Thyroid gland (tissue), 4 donors: ENCODE data around the gene PAXX. TPM values are rescaled to one million over a fixed set of nuclear protein-coding genes. Genes with fewer than 3 reads are reported as not detected.

ENCODE experiments used
- DNase-seq, 2 donors: peaks; one replicate each; pipeline ENCODE4 v3.0.0-alpha.2; 2019
- H3K27ac ChIP-seq, 3 donors: fragments of 200-600 bp; sonication (generic); 1 replicate in 2 of 3; 2 replicates in 1 of 3; pipeline ENCODE4 v1.5.1; 2016 to 2019; ENCODE audit warnings: mild to moderate bottlenecking in 1 of 3, moderate library complexity in 1 of 3
- H3K27me3 ChIP-seq: fragments of 200-600 bp; sonication (generic); one replicate; pipeline ENCODE4 v1.5.1; 2019
- H3K36me3 ChIP-seq, 2 donors: fragments of 200-600 bp; sonication (generic); one replicate each; pipeline ENCODE4 v1.5.1; 2016 to 2019
- H3K4me1 ChIP-seq, 2 donors: fragments of 200-600 bp; sonication (generic); one replicate each; pipeline ENCODE4 v1.5.1; 2017 to 2019
- H3K4me3 ChIP-seq, 3 donors: fragments of 200-600 bp; sonication (generic); replicated peaks in 1 of 3; 1 replicate in 2 of 3; 2 replicates in 1 of 3; pipeline ENCODE4 v1.5.1; 2016; ENCODE audit warnings: mild to moderate bottlenecking in 1 of 3
- H3K9me3 ChIP-seq: fragments of 200-600 bp; sonication (generic); one replicate; pipeline ENCODE4 v1.5.1; 2017
- CTCF ChIP-seq, 6 experiments: fragments of 200-600 bp in 3 of 6; fragments of 450-650 bp in 3 of 6; sonication (generic) in 3 of 6; IDR thresholded peaks; one replicate each; pipeline ENCODE4 v1.5.1; 2016 to 2019; ENCODE audit warnings: antibody characterized with exemption in 6 of 6, mild to moderate bottlenecking in 2 of 6, inconsistent platforms in 1 of 6, moderate library complexity in 1 of 6
- POLR2A ChIP-seq, 2 donors: fragments of 450-650 bp; IDR thresholded peaks; one replicate each; pipeline ENCODE4 v1.6.1; 2017; ENCODE audit warnings: antibody characterized with exemption in 2 of 2, mild to moderate bottlenecking in 2 of 2, moderate library complexity in 1 of 2
- WGBS, 2 donors: methylation state at CpG; one replicate each; pipeline ENCODE4 v1.1.5; 2017; 5-methylcytosine and 5-hydroxymethylcytosine counted together
- intact Hi-C: fragments of 100-400 bp; cut with DNase I; formaldehyde crosslinking; loops from one replicate; pipeline ENCODE4 v1.15.1; 2023
- total RNA-seq, 4 donors: library from RNA; depleted of rRNA; stranded (reverse); fragments of >200 nt; gene quantifications; one replicate each; pipeline ENCODE4 v1.2.3, GENCODE V29; 2016

PAXX gene
- total RNA-seq, 4 donors from 2014 or later = 29.8 to 109 (median 50.7) TPM

- Histone ChIP-seq H3K4me3 (peak overlapping the region in 1 of 3 donors; percentile 37), H3K4me1 (peaks cover 46 to 65% of the 10 kb centered on the region in 2 donors), H3K27ac (peak overlapping the region; percentile 53 to 78 (median 69)), H3K9me3 (no peaks in the 10 kb centered on the region), H3K27me3 (no peaks in the 10 kb centered on the region), H3K36me3 (no peaks in the 10 kb centered on the region)
- intact Hi-C loops = loop anchor here (5.0 kb wide), 1 partner anchor 45 kb away; the partner anchor contains the start of gene LCN12
- DNase-seq = no peak
- WGBS, 2 donors = 81 to 83% methylated on average over 8 to 9 of the region's 10 CpGs
- TF ChIP-seq POLR2A (IDR thresholded peaks at IDR 0.05) = no peak
- TF ChIP-seq CTCF (IDR thresholded peaks at IDR 0.05) = no peak
Observed at GRCh38 chr9:136997371-136997770, 5.1 kb downstream of the PAXX start.

GRCh38 chr9:136997830-136998234 lies 5.6 kb downstream of the PAXX start:
- H3K27ac ChIP-seq = peak overlapping the region; percentile 53 to 78 (median 69)
- intact Hi-C loops = loop anchor here (5.0 kb wide), 1 partner anchor 46 kb away; the partner anchor contains the start of gene LCN12
- no peaks in the 10 kb centered on the region for H3K36me3 ChIP-seq
- peaks cover 42 to 60% of the 10 kb centered on the region in 2 donors for H3K4me1 ChIP-seq
- TF ChIP-seq CTCF (IDR thresholded peaks at IDR 0.05) = no peak
- no peak for TF ChIP-seq POLR2A (IDR thresholded peaks at IDR 0.05)
- H3K4me3 ChIP-seq = no peak overlapping the region
- no peaks in the 10 kb centered on the region for H3K9me3 ChIP-seq
- no peaks in the 10 kb centered on the region for H3K27me3 ChIP-seq
- DNase-seq = no peak
- WGBS, 2 donors = 64 to 72% methylated on average over 18 of the region's 18 CpGs

- Histone ChIP-seq H3K27ac (no peak overlapping the region), H3K36me3 (no peaks in the 10 kb centered on the region), H3K27me3 (no peaks in the 10 kb centered on the region), H3K4me1 (peaks cover 19 to 35% of the 10 kb centered on the region in 2 donors), H3K4me3 (no peak overlapping the region), H3K9me3 (no peaks in the 10 kb centered on the region)
- WGBS, 2 donors = 72 to 85% methylated on average over 9 to 10 of the region's 10 CpGs
- no peak for DNase-seq
- intact Hi-C loops = no loop called here
- TF ChIP-seq POLR2A (IDR thresholded peaks at IDR 0.05) = no peak
- TF ChIP-seq CTCF (IDR thresholded peaks at IDR 0.05) = no peak
Observed at GRCh38 chr9:137000177-137000930, 8.1 kb downstream of the PAXX start.

- Histone ChIP-seq H3K27me3 (no peaks in the 10 kb centered on the region), H3K9me3 (no peaks in the 10 kb centered on the region), H3K4me1 (peaks cover 15 to 27% of the 10 kb centered on the region in 2 donors), H3K36me3 (no peaks in the 10 kb centered on the region), H3K27ac (no peak overlapping the region), H3K4me3 (no peak overlapping the region)
- DNase-seq = no peak
- intact Hi-C loops = no loop called here
- TF ChIP-seq POLR2A (IDR thresholded peaks at IDR 0.05) (no peak), CTCF (IDR thresholded peaks at IDR 0.05) (no peak)
- 86 to 93% methylated on average over 20 of the region's 20 CpGs for WGBS, 2 donors
Observed at GRCh38 chr9:137001857-137002645, 9.8 kb downstream of the PAXX start.
